22Rv1 (cell line): ENCODE results near the gene THAP4.

Experiments used
- ZFX ChIP-seq: fragments of 450-650 bp; IDR thresholded peaks from 2 replicates; pipeline ENCODE4 v1.6.1; 2017; ENCODE audit warnings: antibody characterized with exemption, borderline replicate concordance
- TF ChIP-seq, protein P1 (sequence below): fragments of 450-650 bp; IDR thresholded peaks from 2 replicates; pipeline ENCODE4 v1.5.1; 2017; ENCODE audit warnings: mild to moderate bottlenecking

GRCh38 chr2:241584436-241584835 is 52.5 kb downstream of the THAP4 start:
- TF ChIP-seq, protein P1, sequence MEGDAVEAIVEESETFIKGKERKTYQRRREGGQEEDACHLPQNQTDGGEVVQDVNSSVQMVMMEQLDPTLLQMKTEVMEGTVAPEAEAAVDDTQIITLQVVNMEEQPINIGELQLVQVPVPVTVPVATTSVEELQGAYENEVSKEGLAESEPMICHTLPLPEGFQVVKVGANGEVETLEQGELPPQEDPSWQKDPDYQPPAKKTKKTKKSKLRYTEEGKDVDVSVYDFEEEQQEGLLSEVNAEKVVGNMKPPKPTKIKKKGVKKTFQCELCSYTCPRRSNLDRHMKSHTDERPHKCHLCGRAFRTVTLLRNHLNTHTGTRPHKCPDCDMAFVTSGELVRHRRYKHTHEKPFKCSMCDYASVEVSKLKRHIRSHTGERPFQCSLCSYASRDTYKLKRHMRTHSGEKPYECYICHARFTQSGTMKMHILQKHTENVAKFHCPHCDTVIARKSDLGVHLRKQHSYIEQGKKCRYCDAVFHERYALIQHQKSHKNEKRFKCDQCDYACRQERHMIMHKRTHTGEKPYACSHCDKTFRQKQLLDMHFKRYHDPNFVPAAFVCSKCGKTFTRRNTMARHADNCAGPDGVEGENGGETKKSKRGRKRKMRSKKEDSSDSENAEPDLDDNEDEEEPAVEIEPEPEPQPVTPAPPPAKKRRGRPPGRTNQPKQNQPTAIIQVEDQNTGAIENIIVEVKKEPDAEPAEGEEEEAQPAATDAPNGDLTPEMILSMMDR, result no peak
- TF ChIP-seq ZFX, result no peak
